ENCODE data around the gene RAB14. TPM values are rescaled to one million over a fixed set of nuclear protein-coding genes. Genes with fewer than 3 reads are reported as not detected.
A peak's percentile ranks its signal among the peaks of the same experiment; 100 is the strongest.

The RAB14 gene
- total RNA-seq, 1 experiment from 2014 or later = 82.6 TPM

DNA sequence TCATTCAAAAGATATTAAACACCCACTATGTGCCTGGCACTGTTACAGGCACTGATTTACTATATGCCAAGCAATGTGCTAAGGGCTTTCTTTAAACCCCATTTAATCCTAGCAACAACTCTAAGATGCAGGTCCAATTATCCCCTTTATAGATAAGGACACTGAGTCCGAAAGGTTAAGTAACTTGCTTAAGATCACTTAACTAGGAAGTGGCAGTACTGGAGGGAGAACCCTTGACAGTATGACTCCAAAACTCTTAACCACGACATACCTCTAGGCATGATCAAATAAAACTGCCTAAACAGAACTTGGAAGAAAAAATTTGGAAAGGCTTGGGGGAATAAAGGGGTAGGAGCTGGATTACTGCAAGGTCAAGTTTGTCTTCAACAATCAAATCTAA, 1.7 kb downstream of the RAB14 start:
- intact Hi-C loops (cut with micrococcal nuclease; ENCODE audit: unreplicated experiment) = loop anchor here (5.0 kb wide), 2 partner anchors 48 to 128 kb away; partner anchors contain the start of gene CNTRL
- BruUV-seq (replicated peaks) = no TSS peak
- H3K4me1 ChIP-seq (replicated peaks; ENCODE audit: insufficient read depth) = peaks cover 44% of the 10 kb centered on the region
- no peaks in the 10 kb centered on the region for H3K9me2 ChIP-seq (ENCODE audit: insufficient read depth)
- peak overlapping the region; percentile 88 for H3K4me2 ChIP-seq
- DNase-seq = no peak
- no peaks in the 10 kb centered on the region for H3K9me3 ChIP-seq (ENCODE audit: insufficient read depth, low read depth)
- TF ChIP-seq, protein P1, sequence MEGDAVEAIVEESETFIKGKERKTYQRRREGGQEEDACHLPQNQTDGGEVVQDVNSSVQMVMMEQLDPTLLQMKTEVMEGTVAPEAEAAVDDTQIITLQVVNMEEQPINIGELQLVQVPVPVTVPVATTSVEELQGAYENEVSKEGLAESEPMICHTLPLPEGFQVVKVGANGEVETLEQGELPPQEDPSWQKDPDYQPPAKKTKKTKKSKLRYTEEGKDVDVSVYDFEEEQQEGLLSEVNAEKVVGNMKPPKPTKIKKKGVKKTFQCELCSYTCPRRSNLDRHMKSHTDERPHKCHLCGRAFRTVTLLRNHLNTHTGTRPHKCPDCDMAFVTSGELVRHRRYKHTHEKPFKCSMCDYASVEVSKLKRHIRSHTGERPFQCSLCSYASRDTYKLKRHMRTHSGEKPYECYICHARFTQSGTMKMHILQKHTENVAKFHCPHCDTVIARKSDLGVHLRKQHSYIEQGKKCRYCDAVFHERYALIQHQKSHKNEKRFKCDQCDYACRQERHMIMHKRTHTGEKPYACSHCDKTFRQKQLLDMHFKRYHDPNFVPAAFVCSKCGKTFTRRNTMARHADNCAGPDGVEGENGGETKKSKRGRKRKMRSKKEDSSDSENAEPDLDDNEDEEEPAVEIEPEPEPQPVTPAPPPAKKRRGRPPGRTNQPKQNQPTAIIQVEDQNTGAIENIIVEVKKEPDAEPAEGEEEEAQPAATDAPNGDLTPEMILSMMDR (conservative IDR thresholded peaks at IDR 0.05) = no peak
- TF ChIP-seq EZH2 (IDR thresholded peaks at IDR 0.05; ENCODE audit: low read depth) = no peak
- H3K27me3 ChIP-seq (ENCODE audit: insufficient read depth, low read depth) = no peaks in the 10 kb centered on the region
- ChIA-PET CTCF (interaction anchor here (0.6 to 1.0 kb wide), 2 partner anchors 120 to 439 kb away, joined by 3 read pairs; no protein-coding TSS in a partner anchor), POLR2A (ENCODE audit: unreplicated experiment) (interaction anchor here (0.6 kb wide), 1 partner anchor 1747 kb away, joined by 4 read pairs; no protein-coding TSS in a partner anchor)
- peaks cover 71% of the 10 kb centered on the region for H3K79me2 ChIP-seq (ENCODE audit: low read depth)
- no peaks in the 10 kb centered on the region for H3K36me3 ChIP-seq (ENCODE audit: low read depth)
- peaks cover 58% of the 10 kb centered on the region for H4K20me1 ChIP-seq (ENCODE audit: insufficient read depth)
- H3F3A ChIP-seq (ENCODE audit: insufficient read depth, low read depth) = no peaks in the 10 kb centered on the region
- no peak overlapping the region for H3K27ac ChIP-seq
- peak overlapping the region; percentile 92 for H3K4me3 ChIP-seq
- no peak overlapping the region for H2AFZ ChIP-seq

- H3F3A ChIP-seq (ENCODE audit: insufficient read depth, low read depth) = no peaks in the 10 kb centered on the region
- ChIA-PET CTCF (interaction anchor here (0.5 to 0.7 kb wide), 2 partner anchors 79 to 108 kb away, joined by 3 to 4 read pairs; no protein-coding TSS in a partner anchor), POLR2A (ENCODE audit: unreplicated experiment) (interaction anchor here (0.6 kb wide), 1 partner anchor 325 kb away, joined by 5 read pairs; no protein-coding TSS in a partner anchor)
- no peaks in the 10 kb centered on the region for H3K27me3 ChIP-seq (ENCODE audit: insufficient read depth, low read depth)
- no peak overlapping the region for H2AFZ ChIP-seq
- no peak for TF ChIP-seq EZH2 (IDR thresholded peaks at IDR 0.05; ENCODE audit: low read depth)
- TF ChIP-seq, protein P1 (conservative IDR thresholded peaks at IDR 0.05) = no peak
- no peak overlapping the region for H3K27ac ChIP-seq
- H3K4me3 ChIP-seq = 0 out of 2 replicates have a peak overlapping the region, but pooled peaks have one; percentile 92
- H3K36me3 ChIP-seq (ENCODE audit: low read depth) = no peaks in the 10 kb centered on the region
- H3K79me2 ChIP-seq (ENCODE audit: low read depth) = peaks cover 85% of the 10 kb centered on the region
- intact Hi-C loops (cut with micrococcal nuclease; ENCODE audit: unreplicated experiment) = loop anchor here (5.0 kb wide), 1 partner anchor 126 kb away; the partner anchor contains the start of gene CNTRL
- peaks cover 71% of the 10 kb centered on the region for H4K20me1 ChIP-seq (ENCODE audit: insufficient read depth)
- H3K9me2 ChIP-seq (ENCODE audit: insufficient read depth) = no peaks in the 10 kb centered on the region
- no peaks in the 10 kb centered on the region for H3K9me3 ChIP-seq (ENCODE audit: insufficient read depth, low read depth)
- peaks cover 50% of the 10 kb centered on the region for H3K4me1 ChIP-seq (replicated peaks; ENCODE audit: insufficient read depth)
- peak overlapping the region; percentile 88 for H3K4me2 ChIP-seq
- BruUV-seq (replicated peaks) = no TSS peak
- DNase-seq = no peak
Measured at GRCh38 chr9:121198512-121199042, 3.1 kb downstream of the RAB14 start.

DNA sequence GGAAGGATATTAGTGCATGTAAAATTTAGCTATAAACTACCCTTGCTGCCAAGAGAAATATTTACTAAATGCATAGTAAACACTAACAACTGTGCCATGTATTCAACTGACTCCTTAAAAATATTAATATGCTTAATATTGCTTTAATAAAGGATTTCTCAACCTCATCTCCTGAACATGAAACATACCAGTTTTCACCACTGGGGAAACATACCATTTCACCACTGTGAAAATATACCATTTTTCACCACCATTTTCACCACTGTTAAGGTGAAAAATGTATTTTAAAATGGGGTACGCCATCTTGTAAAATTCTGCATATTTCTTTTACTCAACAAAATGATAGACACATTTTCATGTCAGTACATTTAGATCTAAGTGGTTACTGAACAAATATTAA, 4.5 kb downstream of the RAB14 start:
- no TSS peak for BruUV-seq (replicated peaks)
- no peak overlapping the region for H3K27ac ChIP-seq
- TF ChIP-seq, protein P1 (conservative IDR thresholded peaks at IDR 0.05) = 0 out of 2 replicates have a peak, but pooled peaks have one; percentile 25
- TF ChIP-seq EZH2 (IDR thresholded peaks at IDR 0.05; ENCODE audit: low read depth) = no peak
- 0 out of 2 replicates have a peak, but pooled peaks cover 5% of the 10 kb centered on the region for H3K36me3 ChIP-seq (ENCODE audit: low read depth)
- peak overlapping the region; percentile 88 for H3K4me2 ChIP-seq
- H3K9me2 ChIP-seq (ENCODE audit: insufficient read depth) = no peaks in the 10 kb centered on the region
- H3K27me3 ChIP-seq (ENCODE audit: insufficient read depth, low read depth) = no peaks in the 10 kb centered on the region
- H2AFZ ChIP-seq = no peak overlapping the region
- peaks cover 82% of the 10 kb centered on the region for H4K20me1 ChIP-seq (ENCODE audit: insufficient read depth)
- ChIA-PET POLR2A (ENCODE audit: unreplicated experiment) (no interaction called here), CTCF (interaction anchor here (0.5 kb wide), 1 partner anchor 124 kb away, joined by 6 read pairs; no protein-coding TSS in a partner anchor)
- no peak for DNase-seq
- H3K79me2 ChIP-seq (ENCODE audit: low read depth) = peaks cover 96% of the 10 kb centered on the region
- peaks cover 50% of the 10 kb centered on the region for H3K4me1 ChIP-seq (replicated peaks; ENCODE audit: insufficient read depth)
- no peaks in the 10 kb centered on the region for H3K9me3 ChIP-seq (ENCODE audit: insufficient read depth, low read depth)
- no peak overlapping the region for H3K4me3 ChIP-seq
- H3F3A ChIP-seq (ENCODE audit: insufficient read depth, low read depth) = no peaks in the 10 kb centered on the region
- intact Hi-C loops (cut with micrococcal nuclease; ENCODE audit: unreplicated experiment) = loop anchor here (5.0 kb wide), 1 partner anchor 125 kb away; the partner anchor contains the start of gene CNTRL
